Midbrain (tissue), 1 donor: Measurements from ENCODE around the gene PAPOLA.
A peak's percentile ranks its signal among the peaks of the same experiment; 100 is the strongest.

ENCODE experiments used
- DNase-seq: peaks from one replicate; lab custom pipeline; 2025; lab: John Stamatoyannopoulos, UW

Gene PAPOLA

DNA sequence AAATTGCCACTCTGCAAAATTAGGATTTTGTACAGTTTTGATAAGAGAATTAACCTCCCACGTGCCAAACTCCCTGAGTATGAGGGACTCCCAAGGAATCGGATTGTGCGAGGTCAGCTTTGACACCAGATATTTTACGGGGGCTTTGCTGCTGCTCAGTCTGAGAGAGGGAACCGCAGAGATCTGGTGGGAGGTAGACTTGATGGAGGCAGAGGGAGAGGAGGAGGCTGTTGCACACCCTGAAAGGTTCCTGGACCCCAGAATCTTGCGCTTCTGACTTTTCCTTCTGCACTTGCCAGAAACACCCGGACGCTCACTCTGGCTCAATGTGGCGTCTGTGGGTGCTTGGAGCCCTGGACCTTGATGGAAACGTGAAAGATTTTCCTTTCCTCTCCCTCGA lies 83.9 kb downstream of the PAPOLA start:
- DNase-seq = no peak

DNA sequence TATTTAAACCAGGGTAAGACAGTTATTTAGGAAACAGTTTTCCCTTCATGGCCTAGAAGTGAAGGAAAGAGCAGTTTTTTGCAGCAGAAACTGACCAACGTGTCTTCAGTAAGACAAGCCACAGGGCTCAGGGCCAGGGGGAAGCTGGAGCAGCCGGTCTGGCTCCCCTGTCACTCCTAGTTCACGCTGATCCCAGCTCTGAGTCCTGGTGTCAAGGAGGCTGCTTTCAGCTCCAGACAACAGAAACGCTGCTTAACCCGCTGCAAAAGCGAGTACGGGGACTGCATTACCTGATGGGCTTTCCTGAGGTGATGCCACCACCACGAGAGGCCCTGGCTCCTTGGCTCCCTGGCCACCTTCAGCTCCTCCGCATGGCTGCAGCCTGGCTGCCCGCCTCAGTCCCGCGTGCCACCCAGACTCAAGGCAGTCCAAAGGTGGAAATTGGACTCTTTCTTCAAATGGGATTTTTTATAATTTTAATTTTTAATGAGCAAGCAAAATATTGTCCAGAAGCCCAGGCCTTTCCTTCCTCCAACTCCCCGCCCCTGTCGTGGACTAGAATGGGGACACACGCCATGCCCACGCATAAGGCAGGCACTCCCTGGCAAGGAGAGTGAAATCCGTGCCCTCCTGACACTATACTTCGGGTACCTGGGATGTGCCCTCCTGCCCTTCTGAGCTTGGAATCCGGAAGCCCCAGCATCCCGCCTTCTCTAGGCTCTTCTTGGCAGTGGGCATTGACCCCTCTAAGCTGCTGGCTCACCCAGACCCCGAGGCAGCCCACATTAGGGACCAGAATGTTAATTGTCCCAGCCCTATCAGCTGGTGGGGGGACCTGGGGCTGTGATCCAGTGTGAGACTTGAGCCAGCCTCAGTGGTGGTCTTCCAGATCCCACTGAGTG lies 85.0 kb downstream of the PAPOLA start:
- no peak for DNase-seq

DNA sequence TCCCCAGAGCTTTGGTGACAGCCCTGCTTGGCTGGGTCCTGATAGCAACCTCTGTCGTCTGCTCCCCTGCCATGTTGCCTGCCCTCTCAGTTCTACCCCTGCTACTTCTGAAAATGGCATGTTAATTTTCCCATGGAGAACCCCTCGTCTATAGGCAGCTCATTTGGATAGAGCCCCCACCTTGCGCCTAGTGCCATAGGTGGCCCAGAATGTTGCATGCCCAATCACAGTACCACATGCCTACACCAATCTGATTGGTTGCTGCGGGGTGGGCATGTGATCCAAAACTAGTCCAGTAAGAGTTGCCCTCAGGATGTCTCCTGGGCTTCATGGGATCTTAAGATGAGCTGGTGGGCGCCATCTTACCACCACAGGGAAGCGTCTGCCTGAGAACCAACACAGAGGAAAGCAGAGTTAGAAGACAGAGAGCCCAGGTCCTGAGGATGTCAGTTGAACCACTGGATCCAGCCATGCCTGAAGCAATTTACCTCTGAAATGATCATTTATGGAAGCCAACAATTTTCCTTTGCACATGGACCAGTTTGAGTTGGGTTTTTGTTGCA lies 85.7 kb downstream of the PAPOLA start:
- DNase-seq = no peak

DNA sequence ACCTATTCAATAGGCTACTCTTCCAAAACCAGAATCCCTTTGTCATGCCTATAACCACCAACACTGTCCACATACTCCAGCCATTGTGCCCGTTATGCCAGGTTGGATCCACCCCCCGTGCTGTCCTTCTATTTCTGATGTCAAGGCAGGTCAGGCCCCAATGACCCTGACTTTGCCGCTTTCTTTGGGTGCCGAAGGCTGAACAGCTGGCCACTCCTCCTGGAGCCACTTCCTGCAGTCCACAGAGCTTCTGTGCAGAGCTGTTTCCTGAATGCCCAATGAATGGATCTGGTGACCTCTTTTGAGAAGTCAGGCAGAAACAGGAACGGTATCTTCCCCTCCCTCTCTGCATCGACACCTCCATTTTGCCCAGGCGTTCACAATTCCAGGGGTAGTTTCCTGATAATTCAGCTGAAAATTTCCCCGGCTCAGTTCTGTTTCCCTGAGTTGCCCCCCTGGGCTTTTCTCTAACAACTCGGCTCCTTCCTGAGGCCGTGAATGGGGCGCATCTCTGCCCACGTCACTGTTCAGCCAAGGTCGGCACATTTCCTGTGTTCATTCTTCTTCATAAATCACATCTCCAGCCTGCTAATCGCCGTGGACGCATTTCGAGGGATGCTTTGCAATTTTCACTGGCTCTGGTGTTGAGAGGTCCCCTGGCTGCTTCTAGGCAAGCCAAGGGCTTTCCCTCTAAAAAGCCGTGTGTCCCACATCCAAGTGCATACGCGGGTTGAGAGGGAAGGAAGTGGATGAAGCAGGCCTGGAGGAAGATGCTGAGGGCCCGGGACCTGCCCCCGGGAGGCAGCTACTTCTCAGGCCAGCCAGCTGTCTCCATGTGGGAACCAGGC lies 86.5 kb downstream of the PAPOLA start:
- no peak for DNase-seq

DNA sequence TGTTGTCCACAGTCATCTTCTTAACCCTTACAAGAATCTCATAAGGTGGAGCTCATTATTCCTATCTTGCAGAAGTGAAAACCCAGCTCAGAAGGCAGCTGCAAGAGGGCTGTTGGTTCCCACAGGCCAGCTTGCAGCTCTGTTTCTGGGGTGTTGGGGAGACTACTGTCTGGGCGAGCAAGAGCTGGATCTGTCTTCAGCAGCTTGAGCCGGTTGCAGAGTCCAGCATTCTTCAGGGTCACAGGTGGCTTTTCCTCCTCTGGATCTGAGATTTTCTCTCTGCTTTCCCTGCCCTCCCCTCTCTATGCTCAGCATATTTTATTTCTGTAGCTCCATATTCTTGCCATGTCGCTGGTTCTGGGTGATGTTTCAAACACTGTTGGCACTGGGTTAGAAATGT lies 87.4 kb downstream of the PAPOLA start:
- no peak for DNase-seq

DNA sequence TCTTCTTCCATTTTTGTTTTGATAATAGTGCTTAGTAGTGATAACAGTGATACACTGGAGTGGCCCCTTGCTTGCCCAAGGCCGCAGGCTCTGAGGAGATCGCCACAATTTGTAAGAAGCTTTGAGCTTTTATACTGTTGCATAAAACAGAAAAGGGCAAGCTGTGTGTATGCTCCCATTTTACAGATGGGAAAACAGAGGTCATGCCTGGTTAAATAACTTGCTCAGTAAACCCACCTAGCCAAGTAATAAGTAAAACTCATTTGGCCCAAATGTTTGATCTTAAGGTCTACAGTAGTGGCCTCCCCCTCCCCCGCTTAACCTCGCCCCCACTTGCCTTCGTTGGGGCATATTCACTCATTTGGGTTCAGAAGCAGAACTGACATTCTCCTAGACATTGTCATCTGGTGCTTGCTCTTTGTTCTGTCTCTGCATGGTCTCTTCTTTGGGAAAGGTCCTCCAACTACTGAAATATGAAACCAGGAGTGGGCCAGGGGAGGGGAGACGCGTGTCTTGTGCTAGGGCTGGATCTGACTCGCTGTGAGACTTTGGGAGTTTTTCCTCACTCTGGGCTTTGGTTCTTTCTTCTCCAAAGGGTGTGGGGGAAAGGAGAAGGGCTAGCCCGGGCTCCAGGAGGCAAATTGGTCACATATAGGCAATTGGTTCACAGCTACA lies 88.1 kb downstream of the PAPOLA start:
- no peak for DNase-seq

DNA sequence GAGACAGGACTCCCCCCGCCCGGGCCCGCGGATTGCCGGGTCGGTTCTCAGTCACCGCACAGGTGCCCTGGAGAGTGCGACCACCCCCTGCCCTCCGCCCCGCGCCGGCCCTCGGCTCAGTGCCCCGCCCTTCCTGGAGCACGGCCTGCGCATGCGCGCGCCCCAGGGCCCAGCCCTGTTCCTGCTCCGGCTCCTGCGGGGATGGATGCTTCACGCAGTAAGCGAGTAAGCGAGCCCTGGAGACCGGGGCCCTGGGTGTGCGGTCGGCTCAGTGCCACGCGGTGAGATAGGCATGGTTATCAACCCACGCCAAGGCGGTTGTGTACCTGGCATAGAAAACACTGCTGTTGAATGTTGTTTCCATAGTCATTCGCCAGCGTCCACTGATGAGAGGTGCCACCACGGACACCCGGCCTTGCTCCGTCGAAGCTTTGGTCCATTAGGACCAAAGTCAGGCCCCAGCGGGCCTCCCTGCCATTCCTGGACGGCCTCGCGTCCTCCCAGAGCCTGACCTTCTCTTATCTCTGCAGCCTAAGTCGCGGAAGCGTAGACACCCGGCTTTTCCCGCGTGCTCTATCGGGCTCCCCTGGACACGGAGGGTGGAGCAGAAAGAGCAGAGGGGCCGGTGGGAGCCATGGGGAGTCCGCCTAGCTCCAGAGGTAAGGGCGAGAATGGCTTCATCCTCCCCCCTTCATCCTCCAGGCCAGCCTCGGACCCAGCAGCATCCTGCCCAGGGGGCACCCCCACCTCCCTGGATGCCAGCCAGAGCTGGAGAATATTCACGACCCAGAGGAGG lies 90.6 kb downstream of the PAPOLA start:
- peak; percentile 13 for DNase-seq

DNA sequence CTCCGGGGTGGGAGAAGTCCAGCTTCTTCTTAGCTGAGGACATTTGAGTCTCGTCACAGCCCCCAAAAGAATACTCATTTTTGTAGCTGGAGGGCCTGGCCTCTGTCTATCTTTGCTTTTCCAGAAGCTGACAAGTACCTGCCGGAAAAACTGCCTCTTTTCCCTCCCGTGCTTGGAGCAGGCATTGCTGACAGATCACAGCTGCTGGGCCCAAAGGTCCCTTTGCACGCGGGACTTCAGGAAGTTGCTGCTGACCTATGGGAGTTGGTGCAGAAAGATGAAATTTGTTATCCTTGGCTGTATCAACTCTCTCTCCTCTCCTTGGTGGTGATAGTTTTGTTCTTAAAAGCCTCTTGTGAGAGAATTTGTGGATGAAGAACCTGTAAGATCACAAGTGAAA lies 92.8 kb downstream of the PAPOLA start:
- no peak for DNase-seq

DNA sequence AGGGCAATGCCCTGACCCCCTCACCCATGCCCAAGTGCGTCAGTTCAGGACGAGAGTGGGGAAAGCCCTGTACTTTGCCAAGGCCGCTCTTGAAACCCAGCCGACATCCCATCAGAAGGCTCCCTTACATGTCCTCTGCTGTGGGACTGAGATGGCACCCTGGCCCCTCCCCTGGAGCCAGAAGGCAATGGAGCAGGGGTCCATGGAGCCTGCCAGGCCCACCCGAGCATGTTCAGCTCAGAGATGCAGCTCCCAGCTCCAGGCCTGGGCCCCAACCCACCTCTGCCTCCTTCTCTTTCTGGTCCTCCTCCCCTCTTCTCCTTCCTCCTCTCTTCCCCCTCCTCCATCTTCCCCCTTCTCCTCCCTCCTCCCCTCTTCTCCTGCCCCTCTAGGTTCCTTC lies 95.5 kb downstream of the PAPOLA start:
- DNase-seq = no peak

DNA sequence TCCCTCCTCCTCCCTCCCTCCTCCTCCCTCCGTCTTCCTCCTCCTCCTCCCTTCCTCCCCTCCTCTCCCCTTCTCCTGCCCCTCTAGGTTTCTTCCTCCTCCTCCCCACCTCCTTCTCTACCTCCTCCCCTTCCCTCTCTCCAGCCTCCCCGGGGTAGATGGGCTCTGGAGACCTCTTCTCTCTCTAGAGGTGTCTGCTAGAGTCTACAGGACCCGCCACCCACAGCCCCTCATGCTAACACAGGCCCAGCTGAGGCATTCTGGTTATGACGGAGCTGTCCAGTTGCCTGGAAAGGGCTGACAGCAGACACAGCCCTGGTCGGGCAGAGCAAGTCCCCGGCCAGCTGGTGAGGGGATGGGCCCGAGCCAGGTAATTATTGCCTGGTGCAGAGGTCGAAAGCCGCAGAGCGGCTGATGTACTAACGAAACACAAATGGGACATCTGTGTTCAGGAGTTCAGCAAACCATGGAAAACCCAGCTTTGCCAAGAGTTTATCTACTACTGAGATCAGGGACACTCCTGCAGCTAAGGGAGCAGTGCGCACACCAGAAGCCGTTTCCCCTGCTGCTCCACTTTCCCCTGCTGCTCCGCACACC lies 96.2 kb downstream of the PAPOLA start:
- DNase-seq = no peak

DNA sequence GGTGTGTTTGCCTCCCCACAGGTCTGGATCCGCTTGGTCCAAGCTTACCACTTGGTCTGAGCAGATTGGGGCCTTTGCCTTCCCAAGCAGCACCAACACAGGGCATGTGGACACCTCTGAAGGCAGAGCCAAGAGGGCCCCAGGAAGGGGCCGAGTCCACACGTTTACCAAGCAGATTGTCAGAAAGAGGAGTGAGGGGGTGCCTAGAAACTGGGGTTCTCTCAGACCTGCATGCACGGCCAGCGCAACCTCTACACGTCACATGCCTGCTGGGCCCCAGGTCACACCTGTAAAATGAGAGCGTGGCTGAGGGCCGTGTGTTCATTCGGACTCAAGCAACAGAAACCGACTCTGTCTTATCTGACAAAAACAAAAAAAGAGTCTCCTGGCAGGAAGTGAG lies 96.9 kb downstream of the PAPOLA start:
- no peak for DNase-seq

DNA sequence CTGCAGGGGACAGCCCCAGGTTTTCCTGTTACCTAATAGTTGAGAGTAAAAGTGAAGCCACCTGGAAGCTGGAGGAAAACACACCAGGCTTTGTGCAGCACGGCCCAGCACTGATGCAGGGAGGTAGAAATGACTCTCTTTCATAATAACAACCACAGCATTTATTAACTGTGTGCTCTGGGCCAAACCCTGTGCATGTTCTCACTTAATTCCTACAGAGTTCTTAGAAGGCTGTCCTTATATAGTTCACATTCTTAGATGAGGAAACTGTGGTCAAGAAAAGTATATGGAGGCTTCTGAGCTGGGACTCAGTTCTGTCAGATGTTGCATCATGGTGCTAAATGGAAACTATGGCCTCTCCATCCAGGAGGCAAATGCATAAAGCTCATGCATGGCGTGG lies 100.0 kb downstream of the PAPOLA start:
- no peak for DNase-seq

DNA sequence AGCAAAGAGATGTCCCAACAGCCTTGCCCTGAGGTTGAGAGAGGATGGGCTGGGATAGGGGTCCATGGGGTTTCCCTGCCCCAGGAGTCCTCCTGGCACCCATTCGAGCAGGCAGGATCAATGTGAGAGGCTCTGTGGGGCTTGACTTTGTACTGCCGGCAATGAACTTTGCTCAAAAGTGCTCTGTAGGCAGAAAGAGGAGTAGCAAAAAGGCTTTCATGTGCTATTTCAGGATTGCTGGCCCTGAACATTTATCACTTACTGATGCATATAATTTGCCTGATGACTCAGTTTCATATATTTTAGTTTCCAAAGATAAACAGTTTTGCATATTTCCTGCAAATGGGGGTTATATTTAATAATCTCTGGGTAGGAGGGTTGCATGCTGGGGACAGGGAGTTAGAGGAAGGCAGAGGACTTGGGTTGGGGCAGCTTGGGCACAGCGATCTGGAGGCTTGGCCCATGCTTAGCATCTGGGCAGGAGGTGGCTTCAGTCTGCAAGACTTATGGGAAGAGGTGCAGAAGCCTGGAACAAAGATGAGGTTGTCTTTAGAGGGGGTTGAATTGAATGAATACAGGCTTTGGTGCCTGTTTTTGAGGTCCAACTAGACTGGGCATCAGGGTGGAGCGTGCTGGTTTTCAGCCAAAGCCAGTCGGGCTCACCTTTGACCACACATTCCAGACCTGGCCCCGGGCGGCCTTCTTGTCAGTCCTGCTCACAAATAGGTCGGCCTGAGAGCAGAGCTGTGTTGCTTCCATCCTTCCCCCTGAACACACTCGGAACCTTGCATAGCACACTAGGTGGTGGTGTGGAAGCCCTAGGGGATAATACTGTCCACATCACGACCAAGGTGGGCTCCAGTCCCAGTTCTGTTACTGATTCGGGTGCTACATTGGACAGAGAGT lies 101.4 kb downstream of the PAPOLA start:
- no peak for DNase-seq

DNA sequence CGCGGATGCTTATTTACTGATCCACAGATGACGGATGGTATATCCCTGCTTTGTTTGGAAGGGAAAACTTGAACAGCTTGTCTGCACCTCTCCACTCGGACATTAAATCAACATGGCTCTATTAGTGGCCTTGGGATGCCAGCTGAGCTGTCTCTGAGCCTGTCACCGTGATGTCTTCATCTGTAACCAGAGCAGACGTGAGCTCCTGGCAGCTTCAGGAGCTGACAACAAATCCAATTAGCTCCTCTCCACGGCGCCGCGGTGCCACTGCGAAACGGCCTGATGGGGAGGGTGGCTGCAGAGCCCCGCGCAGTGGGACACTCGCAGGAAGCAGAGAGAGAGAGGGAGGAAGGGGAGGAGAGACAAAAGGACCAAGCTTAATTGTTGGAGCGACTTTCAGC lies 112.3 kb downstream of the PAPOLA start:
- DNase-seq = no peak

DNA sequence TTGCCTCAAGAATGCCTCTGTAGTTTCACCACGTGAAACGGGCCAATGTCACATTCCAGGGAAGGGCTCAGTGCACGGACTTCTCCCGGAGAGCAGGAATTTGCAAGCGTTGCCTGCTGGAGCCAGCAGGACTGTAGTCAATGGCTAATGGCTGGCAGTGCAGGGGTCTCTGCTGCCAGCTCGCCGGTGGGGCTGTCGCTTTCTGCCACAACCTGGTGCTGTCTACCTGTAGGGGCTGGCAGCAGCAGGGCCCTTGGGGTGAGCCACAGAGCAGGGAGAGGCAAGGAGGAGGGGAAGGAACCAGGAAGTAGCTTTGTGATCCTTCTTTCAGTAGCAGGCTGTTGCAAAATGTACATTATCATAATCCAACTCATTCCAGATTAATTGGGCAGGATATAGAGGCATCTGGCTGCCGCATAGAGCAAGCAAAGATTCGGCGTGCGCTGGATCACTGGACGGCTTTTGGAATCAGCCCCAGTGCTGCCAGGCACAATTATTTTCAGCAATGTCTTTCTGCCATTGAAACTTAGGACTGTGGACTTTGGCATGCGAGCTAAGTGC lies 114.1 kb downstream of the PAPOLA start:
- DNase-seq = no peak
